HG03469 (cell line): ENCODE measurements around the gene RPS6KB2.
A peak's percentile ranks its signal among the peaks of the same experiment; 100 is the strongest.

ENCODE experiments used
- ATAC-seq: cut with Tn5 transposase; IDR thresholded peaks from one replicate; pipeline ENCODE4 v1.9.1; 2021; ENCODE audit warnings: mild to moderate bottlenecking, moderate library complexity, moderate number of reproducible peaks; ENCODE audit not compliant: unreplicated experiment

Gene RPS6KB2

GRCh38 chr11:67410369-67410831 is 17.9 kb upstream of the RPS6KB2 start:
- ATAC-seq: no peak

- ATAC-seq: no peak
These were observed 17.1 kb upstream of the RPS6KB2 start for GRCh38 chr11:67410984-67411784.

DNA sequence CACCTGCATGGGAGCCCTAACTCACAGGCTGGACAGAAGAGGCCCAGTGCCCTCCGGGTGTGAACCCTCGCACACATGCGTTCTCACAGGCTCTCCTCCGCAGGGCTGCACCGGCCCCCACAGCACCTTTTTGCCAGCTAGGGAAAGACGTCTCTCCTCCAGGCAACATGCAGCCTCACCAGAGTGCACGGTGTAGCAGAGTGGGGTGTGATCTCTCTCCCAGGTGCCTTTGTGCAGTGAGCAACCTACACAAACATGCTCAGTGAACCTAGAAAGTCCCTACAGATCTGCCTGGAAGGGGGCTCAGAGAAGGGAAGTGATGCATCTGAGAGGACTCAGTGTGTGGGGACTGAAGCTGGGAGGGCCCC is 16.5 kb upstream of the RPS6KB2 start:
- no peak for ATAC-seq

DNA sequence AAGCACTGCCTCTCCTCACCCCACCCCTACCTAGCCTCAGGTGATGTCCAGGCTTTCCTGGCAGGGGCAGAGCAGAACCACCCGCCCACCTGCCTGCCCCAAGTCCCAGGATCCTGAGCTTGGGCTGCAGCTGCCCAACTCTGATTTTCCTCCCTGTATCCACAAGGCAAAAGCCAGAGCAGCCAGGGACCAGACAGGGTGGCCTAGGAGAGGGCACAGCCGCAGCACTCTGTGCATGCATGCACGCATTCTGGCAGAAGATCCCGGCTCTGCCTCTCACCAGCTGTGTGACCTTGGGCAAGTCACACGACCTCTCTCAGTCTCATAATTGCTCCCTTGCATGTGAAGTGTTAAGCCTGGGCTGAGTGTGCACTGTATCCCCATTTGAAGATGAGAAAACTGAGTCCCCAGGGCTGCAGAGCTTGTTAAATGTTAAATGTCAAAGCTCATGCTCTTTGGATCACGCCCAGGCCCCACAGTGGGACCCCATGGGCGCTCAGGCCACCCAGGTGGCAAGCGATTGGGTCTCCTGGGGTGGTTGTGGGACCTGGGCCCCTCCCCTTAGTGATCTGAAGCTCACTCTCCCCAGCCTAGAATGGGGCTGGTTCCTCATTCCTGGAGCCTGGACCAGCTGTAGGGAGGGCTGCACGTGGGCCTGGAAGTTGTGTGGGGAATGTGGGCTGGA is 15.7 kb upstream of the RPS6KB2 start:
- ATAC-seq: no peak

DNA sequence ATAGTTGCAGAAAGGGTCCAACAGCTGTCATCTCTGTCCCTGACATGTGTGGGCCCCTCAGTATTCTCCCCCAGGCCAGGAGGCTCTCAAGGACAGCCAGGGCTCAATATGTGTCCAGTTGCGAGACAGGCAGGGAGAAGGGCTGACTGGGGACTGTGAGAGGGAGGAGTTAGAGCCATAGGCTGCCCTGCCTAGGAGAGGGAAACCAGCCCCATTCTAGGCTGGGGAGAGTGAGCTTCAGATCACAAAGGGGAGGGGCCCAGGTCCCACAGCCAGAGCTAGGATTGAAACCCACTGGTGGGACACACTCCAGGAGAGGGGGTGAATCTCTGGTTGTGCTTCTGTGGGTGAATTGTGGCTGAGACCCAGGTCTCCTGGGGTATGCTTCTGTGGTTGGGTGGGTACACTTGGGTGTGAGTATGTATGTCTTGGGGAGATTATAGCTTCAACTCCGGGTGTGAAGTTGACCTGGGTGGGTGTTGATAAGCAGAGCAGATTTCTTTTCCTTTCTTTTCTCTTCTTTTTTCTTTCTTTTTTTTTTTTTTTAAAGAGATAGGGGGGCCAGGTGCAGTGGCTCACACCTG is 14.9 kb upstream of the RPS6KB2 start:
- ATAC-seq: no peak

- no peak for ATAC-seq
These were observed 12.6 kb upstream of the RPS6KB2 start, which contains the start of gene CARNS1 for GRCh38 chr11:67415501-67416304. Gene CARNS1, plus strand, starts transcription at chr11:67415678. Its CDS starts 522 bp downstream, at chr11:67416200.

- no peak for ATAC-seq
These were observed 11.6 kb upstream of the RPS6KB2 start for GRCh38 chr11:67416416-67417335.

DNA sequence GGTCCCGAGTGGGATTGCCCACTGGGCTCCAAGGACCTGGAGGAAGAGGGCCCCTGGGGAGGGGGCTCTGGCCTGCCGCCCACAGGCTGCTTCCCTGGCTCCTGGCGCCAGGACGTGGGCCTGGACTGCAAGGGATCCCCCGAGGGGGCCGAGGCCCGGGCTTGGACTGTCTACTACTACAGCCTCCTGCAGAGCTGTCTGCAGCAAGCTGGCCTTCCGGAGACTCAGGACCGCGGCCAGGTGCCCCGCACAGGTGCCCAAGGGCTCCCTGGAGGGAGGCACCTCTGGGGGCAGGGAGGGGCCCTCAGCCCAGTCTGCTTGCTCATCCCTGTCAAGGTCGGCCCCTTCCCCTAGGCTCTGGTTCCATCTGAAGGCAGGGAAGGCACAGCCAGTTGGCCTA is 10.9 kb upstream of the RPS6KB2 start:
- no peak for ATAC-seq

- ATAC-seq: no peak
These were observed 9.6 kb upstream of the RPS6KB2 start for GRCh38 chr11:67418476-67419281.

DNA sequence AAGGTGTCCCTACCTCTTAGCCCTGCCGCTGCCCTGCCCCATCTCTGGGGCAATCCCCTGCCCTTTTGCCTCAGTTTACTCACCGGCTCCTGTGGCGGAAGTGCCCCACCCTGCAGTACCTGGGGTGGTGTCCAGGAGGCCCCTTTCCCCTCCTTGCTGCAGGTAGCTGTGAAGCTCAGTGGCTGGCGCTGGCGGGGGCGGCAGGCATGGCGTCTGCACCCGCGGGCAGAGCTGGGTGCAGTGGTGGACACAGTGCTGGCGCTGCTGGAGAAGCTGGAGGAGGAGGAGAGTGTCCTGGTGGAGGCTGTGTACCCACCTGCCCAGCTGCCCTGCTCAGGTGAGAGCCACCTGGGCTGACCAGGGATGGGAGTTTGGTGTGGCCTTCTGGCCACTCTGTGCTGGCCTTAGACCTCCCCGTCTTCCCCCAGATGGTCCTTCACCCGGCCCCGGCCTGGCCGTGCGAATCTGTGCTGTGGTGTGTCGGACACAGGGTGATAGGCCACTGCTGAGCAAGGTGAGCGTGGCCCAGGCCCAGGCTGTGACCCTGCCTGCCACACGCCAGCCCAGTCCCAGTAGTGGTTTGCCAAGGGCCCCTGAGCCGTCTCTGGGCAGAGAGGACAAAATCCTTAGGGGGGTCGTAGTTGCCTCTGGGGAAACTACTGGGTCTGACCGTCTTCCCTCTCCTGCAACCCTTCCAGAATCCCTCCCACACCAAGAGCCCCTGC is 8.8 kb upstream of the RPS6KB2 start:
- no peak for ATAC-seq

DNA sequence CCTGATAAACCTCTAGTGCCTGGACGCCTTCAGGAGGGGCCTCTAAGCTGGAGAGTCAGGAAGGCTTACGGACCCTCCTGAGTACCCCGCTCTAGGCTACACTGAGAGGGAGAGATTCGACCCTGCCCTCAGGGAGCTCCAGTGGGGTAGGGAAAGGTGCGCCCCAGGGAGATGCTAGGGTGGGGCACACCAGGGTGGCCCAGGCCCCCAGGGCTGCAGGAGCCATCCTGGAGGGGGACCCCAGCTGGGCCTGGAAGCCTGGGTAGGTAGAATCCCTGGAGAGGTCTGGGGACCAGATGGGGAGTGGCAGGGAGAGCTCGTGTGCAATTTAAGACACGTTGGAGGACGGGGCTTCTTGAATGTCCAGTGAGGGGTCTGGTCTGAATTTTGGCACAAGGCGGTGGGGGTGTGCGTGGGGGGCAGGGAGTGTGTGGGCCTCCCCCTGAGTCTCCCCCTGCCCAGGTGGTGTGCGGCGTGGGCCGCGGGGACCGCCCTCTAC is 8.1 kb upstream of the RPS6KB2 start:
- no peak for ATAC-seq

GRCh38 chr11:67420646-67421429 is 7.5 kb upstream of the RPS6KB2 start:
- ATAC-seq: peak; percentile 52

DNA sequence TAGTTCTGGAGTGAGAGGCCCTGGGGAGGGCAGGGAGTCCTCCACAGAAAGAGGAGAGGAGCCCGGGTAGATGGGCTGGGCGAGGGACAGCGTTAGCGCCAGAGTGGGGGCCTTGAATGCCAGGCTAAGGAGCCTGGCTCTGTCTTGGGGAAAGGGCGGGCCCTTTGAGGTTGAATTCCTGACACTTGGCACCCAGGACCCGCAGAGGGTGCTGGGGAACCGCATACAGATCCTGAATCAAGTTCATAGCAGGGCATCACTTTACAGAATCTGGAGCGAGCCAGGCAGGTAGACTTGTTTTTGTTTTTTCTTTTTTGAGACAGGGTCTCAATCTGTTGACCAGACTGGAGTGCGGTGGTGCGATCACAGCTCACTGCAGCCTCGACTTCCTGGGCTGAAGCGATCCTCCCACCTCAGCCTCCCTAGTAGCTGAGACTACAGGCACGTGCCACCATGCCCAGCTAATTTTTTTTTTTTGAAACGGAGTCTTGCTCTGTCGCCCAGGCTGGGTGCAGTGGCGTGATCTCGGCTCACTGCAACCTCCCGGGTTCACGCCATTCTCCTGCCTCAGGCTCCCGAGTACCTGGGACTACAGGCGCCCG is 6.8 kb upstream of the RPS6KB2 start:
- no peak for ATAC-seq

DNA sequence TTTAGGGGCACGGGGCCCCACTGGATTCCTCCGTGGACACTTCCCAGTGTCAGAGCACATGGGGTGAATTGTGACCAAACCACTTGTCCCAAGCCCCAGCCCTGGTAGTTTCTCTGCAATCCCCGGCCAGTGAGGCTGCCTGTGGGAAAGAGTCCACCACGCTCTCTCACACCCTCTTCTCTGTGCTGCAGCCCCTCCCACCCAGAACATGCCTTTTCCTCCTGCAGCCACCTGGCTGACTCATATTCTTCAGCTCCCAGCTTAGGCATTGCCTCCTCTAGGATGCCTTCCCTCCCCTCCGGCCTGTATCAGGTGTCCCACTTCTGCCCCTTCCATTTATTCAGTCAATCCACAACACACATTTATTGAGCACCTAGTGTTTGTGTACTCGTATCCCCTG is 5.4 kb upstream of the RPS6KB2 start:
- ATAC-seq: no peak

GRCh38 chr11:67423466-67423865 is 4.8 kb upstream of the RPS6KB2 start:
- no peak for ATAC-seq

- no peak for ATAC-seq
These were observed 4.2 kb upstream of the RPS6KB2 start for GRCh38 chr11:67423891-67424613.
